GM23248 (cell line): Measurements from ENCODE around the gene ENTPD8.

Experiments
- EZH2 ChIP-seq: fragments of 200-600 bp; sonication (generic); IDR thresholded peaks from 2 replicates; pipeline ENCODE4 v1.6.1; 2018; ENCODE audit warnings: antibody characterized with exemption, mild to moderate bottlenecking; ENCODE audit not compliant: insufficient read depth, poor library complexity, severe bottlenecking
- EZH2phosphoT487 ChIP-seq: fragments of 200-600 bp; sonication (generic); IDR thresholded peaks from 2 replicates; pipeline ENCODE4 v1.6.1; 2018; ENCODE audit warnings: antibody characterized with exemption, moderate library complexity, mild to moderate bottlenecking, low read depth; ENCODE audit not compliant: insufficient read depth

DNA sequence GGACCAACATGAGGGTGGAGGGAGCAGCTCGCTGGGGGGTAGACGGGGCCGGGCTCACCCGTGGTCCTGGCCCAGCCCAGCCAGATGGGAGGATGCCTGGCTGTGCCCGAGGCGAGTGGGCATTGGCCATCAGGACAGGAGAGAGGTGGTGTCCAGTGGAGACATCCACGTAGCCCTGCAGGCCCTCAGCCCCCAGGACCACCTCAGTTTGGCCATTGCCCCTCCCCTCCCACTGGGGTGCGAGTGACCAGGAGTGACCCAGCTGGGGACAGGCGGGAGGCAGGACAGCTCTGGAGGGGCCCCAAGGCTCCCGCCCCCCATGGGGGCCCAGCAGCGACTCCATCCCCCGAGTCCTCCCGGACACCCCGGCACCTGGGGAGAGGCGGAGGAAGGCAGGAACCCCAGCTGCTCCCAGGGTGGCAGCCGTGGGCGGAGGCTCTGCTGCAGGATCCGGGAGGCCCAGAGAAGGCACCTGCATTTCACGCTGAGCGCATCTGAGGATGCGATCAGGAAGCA, 9.7 kb downstream of the ENTPD8 start:
- TF ChIP-seq EZH2 (no peak), EZH2phosphoT487 (no peak)
